Nephron (organoid): ENCODE measurements around the gene LMAN2L.
A peak's percentile ranks its signal among the peaks of the same experiment; 100 is the strongest.

Experiments
- H3K27ac Mint-ChIP-seq, 3 experiments: 2 replicates each; pipeline ENCODE4 v1.8.0; 2020; ENCODE audit warnings: mixed read lengths in 3 of 3, mild to moderate bottlenecking in 2 of 3, moderate library complexity in 1 of 3
- H3K27me3 Mint-ChIP-seq: 2 replicates; pipeline ENCODE4 v1.8.0; 2021; ENCODE audit warnings: low read depth, mild to moderate bottlenecking, moderate library complexity, mixed read lengths
- H3K36me3 Mint-ChIP-seq: 2 replicates; pipeline ENCODE4 v1.8.0; 2020; ENCODE audit warnings: low read depth, mixed read lengths
- H3K4me1 Mint-ChIP-seq: 2 replicates; pipeline ENCODE4 v1.8.0; 2020; ENCODE audit warnings: mixed read lengths
- H3K4me3 Mint-ChIP-seq, 3 experiments: 2 replicates each; pipeline ENCODE4 v1.8.0; 2020; ENCODE audit warnings: mild to moderate bottlenecking in 3 of 3, mixed read lengths in 3 of 3, moderate library complexity in 2 of 3
- H3K9me3 Mint-ChIP-seq: 2 replicates; pipeline ENCODE4 v1.8.0; 2020; ENCODE audit warnings: mixed read lengths
- TF ChIP-seq, protein P1 (sequence below), 3 experiments: fragments of 200-600 bp; sonication (generic); IDR thresholded peaks; one replicate each; pipeline ENCODE4 v1.5.0; 2021; ENCODE audit warnings: antibody characterized with exemption in 3 of 3; ENCODE audit not compliant: unreplicated experiment in 3 of 3

LMAN2L gene

DNA sequence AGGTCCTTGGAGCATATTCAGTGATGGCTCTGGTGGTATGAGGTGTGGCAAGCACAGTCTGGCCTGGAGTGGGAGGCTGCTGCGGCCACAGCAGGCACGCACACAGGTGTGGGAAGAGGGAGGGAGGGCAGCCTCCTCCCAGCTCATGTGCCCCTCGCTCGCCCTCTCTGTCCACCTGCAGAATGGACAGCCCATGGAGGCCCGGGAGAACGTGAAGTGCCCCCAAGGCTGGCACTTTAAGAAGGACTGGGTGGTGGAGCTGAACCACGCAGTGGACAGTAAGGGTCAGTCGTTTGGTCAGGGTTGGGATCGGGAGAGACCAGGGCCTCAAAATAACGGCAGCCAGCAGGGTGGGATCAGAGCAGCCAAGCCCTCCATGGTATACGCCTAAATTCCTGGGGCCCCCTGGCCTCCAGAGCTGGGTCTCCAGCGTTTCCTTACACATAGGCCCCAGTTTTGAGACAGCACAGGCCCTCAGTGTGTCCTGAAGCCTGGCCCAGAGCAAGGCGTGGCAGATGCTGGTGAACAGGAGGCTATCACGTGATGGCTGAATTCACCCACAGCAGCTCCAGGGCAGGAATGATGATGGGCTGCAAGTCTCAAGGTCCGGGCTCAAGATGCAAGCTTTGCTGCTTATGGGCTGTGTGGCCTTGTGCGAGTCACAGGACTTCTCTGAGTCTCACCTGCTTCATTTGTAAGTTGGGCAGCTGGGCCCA is 49.4 kb downstream of the LMAN2L start:
- H3K4me1 Mint-ChIP-seq: peaks cover 4% of the 10 kb centered on the region
- no peaks in the 10 kb centered on the region for H3K9me3 Mint-ChIP-seq
- TF ChIP-seq, protein P1, sequence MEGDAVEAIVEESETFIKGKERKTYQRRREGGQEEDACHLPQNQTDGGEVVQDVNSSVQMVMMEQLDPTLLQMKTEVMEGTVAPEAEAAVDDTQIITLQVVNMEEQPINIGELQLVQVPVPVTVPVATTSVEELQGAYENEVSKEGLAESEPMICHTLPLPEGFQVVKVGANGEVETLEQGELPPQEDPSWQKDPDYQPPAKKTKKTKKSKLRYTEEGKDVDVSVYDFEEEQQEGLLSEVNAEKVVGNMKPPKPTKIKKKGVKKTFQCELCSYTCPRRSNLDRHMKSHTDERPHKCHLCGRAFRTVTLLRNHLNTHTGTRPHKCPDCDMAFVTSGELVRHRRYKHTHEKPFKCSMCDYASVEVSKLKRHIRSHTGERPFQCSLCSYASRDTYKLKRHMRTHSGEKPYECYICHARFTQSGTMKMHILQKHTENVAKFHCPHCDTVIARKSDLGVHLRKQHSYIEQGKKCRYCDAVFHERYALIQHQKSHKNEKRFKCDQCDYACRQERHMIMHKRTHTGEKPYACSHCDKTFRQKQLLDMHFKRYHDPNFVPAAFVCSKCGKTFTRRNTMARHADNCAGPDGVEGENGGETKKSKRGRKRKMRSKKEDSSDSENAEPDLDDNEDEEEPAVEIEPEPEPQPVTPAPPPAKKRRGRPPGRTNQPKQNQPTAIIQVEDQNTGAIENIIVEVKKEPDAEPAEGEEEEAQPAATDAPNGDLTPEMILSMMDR (IDR thresholded peaks at IDR 0.05; ENCODE audit: unreplicated experiment in 3 of 3): no peak
- no peak overlapping the region for H3K4me3 Mint-ChIP-seq
- H3K36me3 Mint-ChIP-seq: no peaks in the 10 kb centered on the region
- no peaks in the 10 kb centered on the region for H3K27me3 Mint-ChIP-seq
- no peak overlapping the region for H3K27ac Mint-ChIP-seq

DNA sequence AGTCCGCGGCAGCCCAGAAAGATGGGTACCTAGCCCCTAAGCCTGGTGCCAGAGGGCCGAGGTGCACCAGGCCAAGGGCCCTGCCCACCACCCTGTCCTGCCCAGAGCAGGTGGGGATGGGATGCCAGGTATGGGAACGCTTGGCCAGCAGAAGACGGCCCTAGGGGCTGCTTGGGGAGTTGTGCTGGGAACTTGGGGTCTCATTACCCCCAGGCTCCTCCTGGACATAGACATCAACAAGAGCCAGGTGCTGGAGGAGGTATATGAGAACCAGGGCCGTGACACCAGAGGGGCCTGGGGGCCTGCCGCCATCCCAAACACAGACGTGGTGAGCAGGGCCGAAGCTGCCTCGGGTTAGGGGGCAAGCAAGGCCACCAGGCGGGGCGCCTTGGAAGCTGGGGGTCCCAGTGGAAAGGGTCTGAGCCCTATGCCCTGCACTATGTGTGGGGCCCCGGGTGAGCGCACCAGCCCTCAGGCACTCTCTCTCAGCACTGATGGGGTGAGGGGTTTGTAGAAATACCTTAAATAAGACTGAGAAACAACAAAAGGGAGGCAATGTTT is 50.4 kb downstream of the LMAN2L start:
- no peaks in the 10 kb centered on the region for H3K36me3 Mint-ChIP-seq
- H3K4me1 Mint-ChIP-seq: peaks cover 13% of the 10 kb centered on the region
- H3K27me3 Mint-ChIP-seq: no peaks in the 10 kb centered on the region
- no peak overlapping the region for H3K27ac Mint-ChIP-seq
- H3K9me3 Mint-ChIP-seq: no peaks in the 10 kb centered on the region
- H3K4me3 Mint-ChIP-seq: no peak overlapping the region
- TF ChIP-seq, protein P1 (IDR thresholded peaks at IDR 0.05; ENCODE audit: unreplicated experiment in 3 of 3): no peak

DNA sequence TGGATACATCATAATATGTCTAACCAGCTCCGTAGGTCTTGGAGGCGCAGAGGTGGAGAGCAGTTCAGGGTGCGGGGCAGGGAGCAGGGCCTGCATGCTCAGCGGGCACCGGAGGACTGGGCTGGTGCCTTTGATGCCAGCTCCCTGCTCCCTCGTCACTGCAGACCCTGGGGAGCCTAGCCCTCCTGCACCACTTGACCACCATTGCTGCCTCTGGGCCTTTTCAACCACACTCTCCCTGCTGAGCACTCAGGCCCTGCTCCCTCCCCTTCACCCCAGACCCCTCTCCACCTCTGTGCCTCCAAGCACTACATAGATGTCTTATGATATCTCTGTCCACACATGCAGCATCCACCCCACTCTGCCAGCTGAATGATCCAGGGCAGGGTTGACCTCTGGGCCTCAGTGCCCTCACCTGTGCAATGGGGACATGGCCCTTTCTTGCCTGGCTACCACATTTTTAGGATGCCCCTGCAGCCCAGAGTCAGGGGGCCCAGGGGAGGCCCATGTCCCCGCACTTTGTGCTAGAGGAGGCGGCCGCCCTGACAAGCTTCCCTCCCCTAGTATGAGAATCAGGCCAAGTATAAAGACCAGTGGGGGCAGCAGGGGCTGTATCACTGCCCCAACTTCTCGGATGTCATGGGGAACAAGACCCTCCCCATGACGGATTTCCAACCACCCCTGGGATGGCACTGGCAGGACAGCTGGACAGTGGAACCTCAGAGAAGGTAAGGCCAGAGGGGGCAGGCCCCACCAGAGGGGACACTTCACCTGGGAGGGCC is 51.0 kb downstream of the LMAN2L start:
- no peaks in the 10 kb centered on the region for H3K27me3 Mint-ChIP-seq
- H3K4me3 Mint-ChIP-seq: no peak overlapping the region
- H3K36me3 Mint-ChIP-seq: no peaks in the 10 kb centered on the region
- no peak overlapping the region for H3K27ac Mint-ChIP-seq
- TF ChIP-seq, protein P1 (IDR thresholded peaks at IDR 0.05; ENCODE audit: unreplicated experiment in 3 of 3): no peak
- H3K9me3 Mint-ChIP-seq: no peaks in the 10 kb centered on the region
- peaks cover 16% of the 10 kb centered on the region for H3K4me1 Mint-ChIP-seq

GRCh38 chr2:96687711-96688640 is 51.9 kb downstream of the LMAN2L start:
- Mint-ChIP-seq H3K27me3 (peaks cover 3% of the 10 kb centered on the region), H3K36me3 (no peaks in the 10 kb centered on the region), H3K9me3 (no peaks in the 10 kb centered on the region), H3K4me1 (peaks cover 16% of the 10 kb centered on the region), H3K27ac (no peak overlapping the region), H3K4me3 (no peak overlapping the region)
- TF ChIP-seq, protein P1 (IDR thresholded peaks at IDR 0.05; ENCODE audit: unreplicated experiment in 3 of 3): no peak

GRCh38 chr2:96687266-96687665 is 52.6 kb downstream of the LMAN2L start:
- Mint-ChIP-seq H3K4me1 (peaks cover 16% of the 10 kb centered on the region), H3K27me3 (peaks cover 5% of the 10 kb centered on the region), H3K27ac (peak overlapping the region in 2 of 3 experiments; percentile 40 to 80), H3K4me3 (no peak overlapping the region), H3K9me3 (no peaks in the 10 kb centered on the region), H3K36me3 (no peaks in the 10 kb centered on the region)
- TF ChIP-seq, protein P1 (IDR thresholded peaks at IDR 0.05; ENCODE audit: unreplicated experiment in 3 of 3): no peak
